ENCODE results near the gene THAP7. TPM values are rescaled to one million over a fixed set of nuclear protein-coding genes. Genes with fewer than 3 reads are reported as not detected.
"Not testable (repeated sequence)": the region's sequence is repeated elsewhere in the genome, so short reads cannot be mapped to it uniquely, and the experiment has no call there.

The THAP7 gene
- total and polyA plus RNA-seq, 9 donors, result 7.8 to 54.9 (median 39.3) TPM

DNA sequence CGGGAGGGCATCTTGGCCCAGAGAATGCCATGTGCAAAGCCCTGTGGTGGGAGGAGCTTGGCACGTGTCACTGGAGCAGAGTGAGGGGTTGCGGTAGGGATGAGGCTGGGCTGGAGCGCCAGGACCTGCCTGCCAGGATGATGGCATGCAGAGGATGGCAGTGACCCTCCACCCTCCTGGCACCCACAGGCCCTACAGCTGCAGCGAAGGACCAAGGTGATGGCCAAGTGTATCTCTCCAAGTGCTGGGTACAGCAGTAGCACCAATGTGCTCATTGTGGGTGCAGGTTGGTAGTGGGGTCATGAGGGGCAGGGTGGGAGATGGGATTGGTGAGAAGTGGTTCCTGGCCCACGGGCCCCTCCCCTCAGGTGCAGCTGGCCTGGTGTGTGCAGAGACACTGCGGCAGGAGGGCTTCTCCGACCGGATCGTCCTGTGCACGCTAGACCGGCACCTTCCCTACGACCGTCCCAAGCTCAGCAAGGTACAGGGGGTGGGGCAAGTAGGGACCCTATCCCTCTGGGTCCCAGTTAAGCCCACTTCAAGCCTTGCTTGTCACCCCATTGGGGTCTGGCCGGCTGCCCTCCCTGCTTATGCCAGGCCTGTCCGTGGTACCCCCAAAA lies 27.5 kb downstream of the THAP7 start:
- Histone ChIP-seq H3K9me3 (no peaks in the 10 kb centered on the region), H3K4me3 (no peak overlapping the region), H3K27ac (no peak overlapping the region), H3K36me3 (no peaks in the 10 kb centered on the region), H3K27me3 (no peaks in the 10 kb centered on the region), H3K4me1 (ENCODE audit: insufficient read depth) (peaks cover 1% of the 10 kb centered on the region)
- intact Hi-C loops (cut with DNase I), result no loop called here
- TF ChIP-seq POLR2A (IDR thresholded peaks at IDR 0.05) (no peak), EP300 (IDR thresholded peaks at IDR 0.05) (no peak)
- TF ChIP-seq, protein P1, sequence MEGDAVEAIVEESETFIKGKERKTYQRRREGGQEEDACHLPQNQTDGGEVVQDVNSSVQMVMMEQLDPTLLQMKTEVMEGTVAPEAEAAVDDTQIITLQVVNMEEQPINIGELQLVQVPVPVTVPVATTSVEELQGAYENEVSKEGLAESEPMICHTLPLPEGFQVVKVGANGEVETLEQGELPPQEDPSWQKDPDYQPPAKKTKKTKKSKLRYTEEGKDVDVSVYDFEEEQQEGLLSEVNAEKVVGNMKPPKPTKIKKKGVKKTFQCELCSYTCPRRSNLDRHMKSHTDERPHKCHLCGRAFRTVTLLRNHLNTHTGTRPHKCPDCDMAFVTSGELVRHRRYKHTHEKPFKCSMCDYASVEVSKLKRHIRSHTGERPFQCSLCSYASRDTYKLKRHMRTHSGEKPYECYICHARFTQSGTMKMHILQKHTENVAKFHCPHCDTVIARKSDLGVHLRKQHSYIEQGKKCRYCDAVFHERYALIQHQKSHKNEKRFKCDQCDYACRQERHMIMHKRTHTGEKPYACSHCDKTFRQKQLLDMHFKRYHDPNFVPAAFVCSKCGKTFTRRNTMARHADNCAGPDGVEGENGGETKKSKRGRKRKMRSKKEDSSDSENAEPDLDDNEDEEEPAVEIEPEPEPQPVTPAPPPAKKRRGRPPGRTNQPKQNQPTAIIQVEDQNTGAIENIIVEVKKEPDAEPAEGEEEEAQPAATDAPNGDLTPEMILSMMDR (IDR thresholded peaks at IDR 0.05), result no peak
- peak in 1 of 5 donors; percentile 32 for DNase-seq
- WGBS, 3 donors, result 72 to 80% (median 79%) methylated on average over 16 of the region's 16 CpGs

DNA sequence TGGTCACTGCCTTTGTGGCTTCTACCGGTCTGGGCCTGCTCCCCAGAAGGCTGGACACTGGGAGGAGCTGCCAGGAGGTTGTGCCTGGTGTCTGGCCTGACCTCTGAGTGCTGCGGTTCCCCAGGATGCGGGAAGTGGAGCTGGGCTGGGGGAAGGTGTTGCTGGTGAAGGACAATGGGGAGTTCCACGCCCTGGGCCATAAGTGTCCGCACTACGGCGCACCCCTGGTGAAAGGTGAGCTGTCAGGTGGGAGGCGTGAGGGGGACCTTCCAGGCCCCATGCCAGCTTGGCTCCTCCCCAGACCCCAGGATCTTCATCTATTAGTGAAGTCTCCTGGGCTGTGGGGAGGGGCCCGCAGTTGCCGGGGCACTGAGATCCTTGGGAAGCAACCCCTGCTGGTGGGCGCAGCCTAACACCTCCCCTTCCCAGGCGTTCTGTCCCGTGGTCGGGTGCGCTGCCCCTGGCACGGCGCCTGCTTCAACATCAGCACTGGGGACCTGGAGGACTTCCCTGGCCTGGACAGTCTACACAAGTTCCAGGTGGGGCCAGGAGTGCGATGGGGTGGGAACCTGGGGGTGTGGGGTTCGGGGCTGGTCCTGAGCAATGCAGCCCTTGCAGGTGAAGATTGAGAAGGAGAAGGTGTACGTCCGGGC lies 28.2 kb downstream of the THAP7 start:
- DNase-seq, result peak in 1 of 5 donors; percentile 33
- TF ChIP-seq POLR2A (IDR thresholded peaks at IDR 0.05), result no peak
- TF ChIP-seq EP300 (IDR thresholded peaks at IDR 0.05), result no peak
- Histone ChIP-seq H3K27me3 (no peaks in the 10 kb centered on the region), H3K9me3 (no peaks in the 10 kb centered on the region), H3K4me1 (ENCODE audit: insufficient read depth) (no peaks in the 10 kb centered on the region), H3K4me3 (no peak overlapping the region), H3K27ac (no peak overlapping the region), H3K36me3 (no peaks in the 10 kb centered on the region)
- intact Hi-C loops (cut with DNase I), result no loop called here
- 44 to 49% (median 45%) methylated on average over 21 of the region's 21 CpGs for WGBS, 3 donors

DNA sequence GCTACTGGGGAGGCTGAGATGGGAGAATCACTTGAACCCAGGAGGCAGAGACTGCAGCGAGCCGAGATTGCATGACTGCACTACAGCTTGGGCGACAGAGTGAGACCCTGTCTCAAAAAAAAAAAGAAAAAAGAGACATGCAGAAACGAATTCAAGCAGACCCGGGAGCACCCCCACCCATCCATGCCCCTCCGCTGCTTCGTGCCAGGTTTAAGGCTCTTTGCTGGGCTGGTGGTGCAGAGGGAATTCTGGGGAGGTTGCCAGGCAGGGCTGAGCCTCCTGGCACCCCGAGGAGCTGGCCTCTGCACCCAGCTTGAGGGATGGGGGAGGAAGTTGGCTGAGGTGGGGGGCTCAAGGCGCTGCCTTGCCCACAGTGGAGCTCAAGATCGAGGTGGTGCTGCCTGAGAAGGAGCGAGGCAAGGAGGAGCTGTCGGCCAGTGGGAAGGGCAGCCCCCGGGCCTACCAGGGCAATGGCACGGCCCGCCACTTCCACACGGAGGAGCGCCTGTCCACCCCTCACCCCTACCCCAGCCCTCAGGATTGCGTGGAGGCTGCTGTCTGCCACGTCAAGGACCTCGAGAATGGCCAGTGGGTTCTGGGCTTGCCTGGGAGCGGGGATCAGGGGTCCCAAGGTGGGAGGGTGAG lies 28.9 kb downstream of the THAP7 start:
- no peaks in the 10 kb centered on the region for H3K9me3 ChIP-seq
- no peaks in the 10 kb centered on the region for H3K27me3 ChIP-seq
- no peaks in the 10 kb centered on the region for H3K36me3 ChIP-seq
- no peak for DNase-seq
- WGBS, 3 donors, result 62 to 70% (median 66%) methylated on average over 19 to 21 of the region's 21 CpGs
- TF ChIP-seq, protein P1 (IDR thresholded peaks at IDR 0.05), result no peak
- TF ChIP-seq POLR2A (IDR thresholded peaks at IDR 0.05) (no peak), EP300 (IDR thresholded peaks at IDR 0.05) (no peak)
- intact Hi-C loops (cut with DNase I), result no loop called here
- H3K4me1 ChIP-seq (ENCODE audit: insufficient read depth), result no peaks in the 10 kb centered on the region
- H3K27ac ChIP-seq, result no peak overlapping the region
- no peak overlapping the region for H3K4me3 ChIP-seq

DNA sequence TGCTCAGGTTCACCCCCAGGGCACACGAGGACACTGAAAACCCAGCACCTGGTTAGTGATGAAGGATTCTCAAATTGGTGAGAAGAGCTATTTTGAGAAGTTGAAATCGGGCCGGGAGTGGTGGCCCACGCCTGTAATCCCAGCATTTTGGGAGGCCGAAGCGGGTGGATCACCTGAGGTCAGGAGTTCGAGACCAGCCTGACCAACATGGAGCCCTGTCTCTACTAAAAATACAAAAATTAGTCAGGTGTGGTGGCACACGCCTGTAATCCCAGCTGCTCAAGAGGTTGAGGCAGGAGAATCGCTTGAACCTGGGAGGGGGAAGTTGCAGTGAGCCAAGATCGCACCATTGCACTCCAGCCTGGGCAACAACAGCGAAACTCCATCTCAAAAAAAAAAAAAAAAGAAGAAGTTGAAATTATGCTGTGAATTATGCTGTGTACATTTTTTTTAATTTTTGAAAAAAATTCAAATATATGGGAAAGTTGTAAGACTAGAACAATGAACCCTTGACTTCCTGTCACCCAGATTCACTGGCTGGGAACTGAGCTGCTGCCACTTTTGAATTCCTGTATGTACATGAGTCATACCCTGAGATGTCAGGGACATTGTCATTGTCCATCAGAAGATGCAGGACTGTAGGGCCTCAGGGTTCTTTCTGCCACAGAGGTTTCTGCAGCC lies 29.8 kb downstream of the THAP7 start:
- intact Hi-C loops (cut with DNase I); H3K36me3 ChIP-seq; H3K27ac ChIP-seq; H3K27me3 ChIP-seq; H3K4me3 ChIP-seq; H3K4me1 ChIP-seq (ENCODE audit: insufficient read depth); DNase-seq; H3K9me3 ChIP-seq: not testable (repeated sequence)
- WGBS, 3 donors, result 88 to 92% (median 89%) methylated on average over 11 of the region's 11 CpGs

DNA sequence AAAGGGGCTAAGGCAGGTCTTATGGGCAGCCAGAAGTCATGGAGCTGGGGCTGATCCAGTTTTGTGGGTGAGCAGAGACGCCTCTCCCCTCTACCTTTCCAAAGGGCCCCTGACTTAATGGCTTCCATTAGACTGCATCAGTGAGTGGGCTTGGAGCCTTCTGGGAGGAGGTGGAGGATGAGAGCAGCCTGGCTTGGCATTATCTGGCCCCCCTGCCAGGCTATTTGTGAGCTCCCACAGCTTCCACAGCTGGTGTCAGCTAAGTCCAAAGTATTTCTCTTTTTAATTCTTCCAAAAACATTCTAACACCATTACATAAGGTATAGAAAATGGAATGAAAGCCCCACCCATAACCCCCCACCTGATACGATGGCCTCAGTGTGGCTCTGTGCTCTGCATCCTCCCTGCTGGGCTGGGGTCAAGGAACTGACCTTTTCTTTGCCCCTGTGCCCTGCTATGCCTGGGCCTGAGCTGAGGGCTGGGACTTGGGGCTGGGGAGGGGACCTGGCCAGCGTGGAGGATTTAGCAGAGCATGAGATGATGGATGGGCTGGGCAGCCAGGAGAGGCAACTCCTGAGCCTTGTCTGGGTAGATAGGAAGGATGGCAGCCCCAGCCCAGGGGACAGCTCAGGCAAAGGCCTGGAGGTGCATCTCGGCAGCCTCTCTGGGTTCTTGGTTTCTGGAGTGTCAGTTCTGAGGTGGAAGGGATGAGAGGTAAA lies 30.8 kb downstream of the THAP7 start:
- Histone ChIP-seq H3K36me3 (no peaks in the 10 kb centered on the region), H3K9me3 (no peaks in the 10 kb centered on the region), H3K27ac (no peak overlapping the region), H3K4me1 (ENCODE audit: insufficient read depth) (no peaks in the 10 kb centered on the region), H3K27me3 (no peaks in the 10 kb centered on the region), H3K4me3 (no peak overlapping the region)
- TF ChIP-seq EP300 (IDR thresholded peaks at IDR 0.05), result no peak
- TF ChIP-seq POLR2A (IDR thresholded peaks at IDR 0.05), result no peak
- TF ChIP-seq, protein P1 (IDR thresholded peaks at IDR 0.05), result no peak
- WGBS, 3 donors, result 53 to 56% (median 54%) methylated on average over 4 of the region's 4 CpGs
- no peak for DNase-seq
- intact Hi-C loops (cut with DNase I), result no loop called here
